Endothelial cell of umbilical vein (primary cell): ENCODE data around the gene EXD3. TPM values are rescaled to one million over a fixed set of nuclear protein-coding genes. Genes with fewer than 3 reads are reported as not detected.
"Not testable (repeated sequence)": the region's sequence is repeated elsewhere in the genome, so short reads cannot be mapped to it uniquely, and the experiment has no call there.

Experiments
- BruUV-seq: library from RNA; stranded (reverse); fragments of 400-500 nt; replicated peaks from 2 replicates; lab custom pipeline; 2021; lab: Mats Ljungman, UMichigan
- CTCF ChIA-PET: fragments of 300-600, 350-600 bp; sonication (Branson Sonifier 250); formaldehyde crosslinking; loops from one replicate; lab custom pipeline; 2021; ENCODE audit warnings: antibody characterized with exemption, inconsistent platforms; lab: Charles Lee
- POLR2A ChIA-PET: fragments of 300-600, 350-600 bp; sonication (Branson Sonifier 250); formaldehyde crosslinking; loops from one replicate; lab custom pipeline; 2021; ENCODE audit warnings: antibody characterized with exemption, inconsistent platforms; lab: Charles Lee
- DNase-seq: peaks from one replicate; pipeline ENCODE4 v3.0.0-alpha.2; 2011; ENCODE audit warnings: low read depth, low spot score
- FAIRE-seq: peaks from 2 replicates; lab custom pipeline; 2011; peaks lifted over from hg19 to GRCh38; lab: Jason Lieb, UNC
- H2AFZ ChIP-seq: 2 replicates; pipeline ENCODE4 v1.6.0; 2012; ENCODE audit warnings: low read depth, low read length, control low read depth, inconsistent platforms
- H3K27ac ChIP-seq: 2 replicates; pipeline ENCODE4 v1.5.1; 2011; ENCODE audit warnings: low read depth, mild to moderate bottlenecking, control low read depth, low read length, moderate library complexity; ENCODE audit not compliant: insufficient read depth
- H3K27me3 ChIP-seq, 2 experiments: 2 replicates each; pipeline versions ENCODE4 v1.6.0 to v1.6.1; 2011; ENCODE audit warnings: low read length in 2 of 2, mixed read lengths in 1 of 2; ENCODE audit not compliant: control insufficient read depth in 2 of 2, insufficient read depth in 2 of 2
- H3K36me3 ChIP-seq, 2 experiments: 2 replicates in 1 of 2; 3 replicates in 1 of 2; pipeline ENCODE4 v1.5.1; 2011; ENCODE audit warnings: low read length in 2 of 2, mild to moderate bottlenecking in 1 of 2, moderate library complexity in 1 of 2; ENCODE audit not compliant: control insufficient read depth in 2 of 2, insufficient read depth in 2 of 2; ENCODE audit errors: extremely low read depth in 1 of 2
- H3K4me1 ChIP-seq: 3 replicates; pipeline ENCODE4 v1.5.1; 2011; ENCODE audit warnings: mild to moderate bottlenecking, low read length; ENCODE audit not compliant: control insufficient read depth, insufficient read depth; ENCODE audit errors: extremely low read depth
- H3K4me2 ChIP-seq: 2 replicates; pipeline ENCODE4 v1.6.1; 2011; ENCODE audit warnings: low read length, control low read depth, mixed read lengths; ENCODE audit not compliant: insufficient read depth
- H3K4me3 ChIP-seq, 3 experiments: fragments of 200-600 bp in 1 of 3; sonication (generic), shearing (Covaris generic) in 1 of 3; replicated peaks in 1 of 3; 2 replicates each; pipeline ENCODE4 v1.5.1; 2011 to 2016; ENCODE audit warnings: control low read depth in 3 of 3, low read length in 3 of 3, mild to moderate bottlenecking in 2 of 3, inconsistent platforms in 1 of 3, low read depth in 1 of 3, moderate library complexity in 1 of 3; ENCODE audit not compliant: insufficient read depth in 1 of 3
- H3K79me2 ChIP-seq: 2 replicates; pipeline ENCODE4 v1.6.0; 2012; ENCODE audit warnings: low read length, inconsistent platforms; ENCODE audit not compliant: control insufficient read depth, insufficient read depth
- H3K9ac ChIP-seq: replicated peaks from 2 replicates; pipeline ENCODE3; 2011; ENCODE audit warnings: low read length, control low read depth; ENCODE audit not compliant: insufficient read depth; ENCODE audit errors: extremely low read depth
- H3K9me1 ChIP-seq: replicated peaks from 3 replicates; pipeline ENCODE4 v1.6.0; 2011; ENCODE audit warnings: mild to moderate bottlenecking, low read length; ENCODE audit not compliant: control insufficient read depth, insufficient read depth; ENCODE audit errors: extremely low read depth
- H3K9me3 ChIP-seq: replicated peaks from 2 replicates; pipeline ENCODE4 v1.5.1; 2012; ENCODE audit warnings: low read length, inconsistent platforms; ENCODE audit not compliant: control insufficient read depth, insufficient read depth
- H4K20me1 ChIP-seq: replicated peaks from 2 replicates; pipeline ENCODE3; 2011; ENCODE audit warnings: mild to moderate bottlenecking, low read length; ENCODE audit not compliant: control insufficient read depth, insufficient read depth; ENCODE audit errors: extremely low read depth
- GATA2 ChIP-seq: IDR thresholded peaks from 2 replicates; pipeline ENCODE4 v1.7.0; 2011; ENCODE audit warnings: low read depth, mild to moderate bottlenecking, moderate library complexity, mixed read lengths, low read length; ENCODE audit not compliant: insufficient read length, insufficient read depth
- POLR2A ChIP-seq: IDR thresholded peaks from 2 replicates; pipeline ENCODE4 v1.6.1; 2012; ENCODE audit warnings: low read depth, mild to moderate bottlenecking, control low read depth, low read length
- dilution Hi-C: fragments of 300-500 bp; cut with MboI; formaldehyde crosslinking; loops from one replicate; pipeline ENCODE4 v1.15.0; 2019; ENCODE audit warnings: low sequenced_read_pairs; ENCODE audit not compliant: extremely low pct_ligation_motif_present
- intact Hi-C: fragments of 100-400 bp; cut with micrococcal nuclease; formaldehyde crosslinking; loops from one replicate; pipeline ENCODE4 v1.10.0; 2022
- polyA plus RNA-seq, 4 experiments: library from polyadenylated mRNA; depleted of rRNA in 3 of 4; stranded (reverse) in 3 of 4; unstranded in 1 of 4; fragments of >200 nt; gene quantifications; 2 replicates each; pipeline versions ENCODE4 v1.2.1 to v1.2.3, GENCODE V29; 2011 to 2012; ENCODE audit warnings: missing spikeins in 1 of 4
- total RNA-seq: library from RNA; stranded (reverse); gene quantifications from 2 replicates; pipeline ENCODE4 v1.2.3, GENCODE V29; 2021

EXD3 gene
- total and polyA plus RNA-seq, 2 donors (not counting 3 experiments of a cell fraction or from before 2014, with no cell fraction given) = 17.7 to 30.3 TPM

GRCh38 chr9:137452006-137452760 is 29.2 kb upstream of the EXD3 start:
- Histone ChIP-seq H4K20me1 (no peaks in the 10 kb centered on the region), H3K9ac (no peak overlapping the region), H3K27ac (no peak overlapping the region), H3K27me3 (no peaks in the 10 kb centered on the region), H3K79me2 (peaks cover 1% of the 10 kb centered on the region), H3K36me3 (peaks cover 7 to 14% of the 10 kb centered on the region in 2 experiments), H3K9me1 (no peaks in the 10 kb centered on the region), H3K4me2 (no peak overlapping the region), H2AFZ (no peak overlapping the region), H3K4me3 (no peak overlapping the region), H3K9me3 (no peaks in the 10 kb centered on the region), H3K4me1 (peaks cover 8% of the 10 kb centered on the region)
- CTCF ChIA-PET = interaction anchor here (2.0 kb wide), 1 partner anchor 216 kb away, joined by 4 read pairs; no protein-coding TSS in a partner anchor
- dilution Hi-C loops (no loop called here), intact Hi-C loops (no loop called here)
- no peak for DNase-seq
- TF ChIP-seq POLR2A (no peak), GATA2 (no peak)
- BruUV-seq = no TSS peak
- no peak for FAIRE-seq
- POLR2A ChIA-PET = no interaction called here

DNA sequence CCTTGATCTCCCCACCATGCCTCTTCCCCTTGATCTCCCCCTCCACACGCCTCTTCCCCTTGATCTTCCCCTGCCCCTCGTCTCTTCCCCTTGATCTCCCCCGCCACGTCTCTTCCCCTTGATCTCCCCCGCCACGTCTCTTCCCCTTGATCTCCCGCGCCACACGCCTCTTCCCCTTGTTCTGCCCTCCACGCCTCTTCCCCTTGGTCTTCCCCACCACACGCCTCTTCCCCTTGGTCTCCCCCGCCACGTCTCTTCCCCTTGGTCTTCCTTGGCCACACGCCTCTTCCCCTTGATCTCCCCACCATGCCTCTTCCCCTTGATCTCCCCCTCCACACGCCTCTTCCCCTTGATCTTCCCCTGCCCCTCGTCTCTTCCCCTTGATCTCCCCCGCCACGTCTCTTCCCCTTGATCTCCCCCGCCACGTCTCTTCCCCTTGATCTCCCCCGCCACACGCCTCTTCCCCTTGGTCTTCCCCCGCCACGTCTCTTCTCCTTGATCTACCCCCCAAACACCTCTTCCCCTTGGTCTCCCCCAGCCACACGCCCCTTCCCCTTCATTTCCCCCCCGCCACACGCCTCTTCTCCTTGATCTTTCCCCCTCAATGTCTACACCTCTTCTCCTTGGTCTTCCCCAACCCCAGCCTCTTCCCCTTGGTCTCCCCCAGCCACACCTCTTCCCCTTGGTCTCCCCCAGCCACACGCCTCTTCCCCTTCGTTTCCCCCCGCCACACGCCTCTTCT is 28.5 kb upstream of the EXD3 start:
- H2AFZ ChIP-seq, FAIRE-seq, H3K4me2 ChIP-seq, BruUV-seq, H3K27me3 ChIP-seq, intact Hi-C loops, H3K9me3 ChIP-seq, H3K9ac ChIP-seq, H3K27ac ChIP-seq, H3K4me3 ChIP-seq, H4K20me1 ChIP-seq, H3K79me2 ChIP-seq, POLR2A ChIA-PET, DNase-seq, H3K9me1 ChIP-seq, H3K4me1 ChIP-seq, CTCF ChIA-PET, dilution Hi-C loops: not testable (repeated sequence)
- H3K36me3 ChIP-seq = peaks cover 7 to 14% of the 10 kb centered on the region in 2 experiments

- CTCF ChIA-PET, H3K4me3 ChIP-seq, H3K4me2 ChIP-seq, dilution Hi-C loops, H3K27me3 ChIP-seq, H3K4me1 ChIP-seq, H3K27ac ChIP-seq, H3K9me1 ChIP-seq, H3K79me2 ChIP-seq, H4K20me1 ChIP-seq, DNase-seq, BruUV-seq, H3K9me3 ChIP-seq, H3K9ac ChIP-seq, intact Hi-C loops, FAIRE-seq, H2AFZ ChIP-seq: not testable (repeated sequence)
- peaks cover 7 to 14% of the 10 kb centered on the region in 2 experiments for H3K36me3 ChIP-seq
- POLR2A ChIA-PET = interaction anchor here (0.6 kb wide), 1 partner anchor 38 kb away, joined by 4 read pairs; no protein-coding TSS in a partner anchor
Observed at GRCh38 chr9:137450539-137451222, 27.7 kb upstream of the EXD3 start.
